Activated B cell treated with CpG ODN at 0.5 μM for 24 hours (primary cell): ENCODE measurements around the gene NONO. TPM values are rescaled to one million over a fixed set of nuclear protein-coding genes. Genes with fewer than 3 reads are reported as not detected.
A peak's percentile ranks its signal among the peaks of the same experiment; 100 is the strongest.

Source experiments
- ATAC-seq: fragments of 200-7000 bp; cut with Tn5 transposase; one replicate; pipeline ENCODE4 v1.10.0; 2021; ENCODE audit warnings: low read depth, mild to moderate bottlenecking, moderate library complexity
- CTCF ChIA-PET: fragments of 350-600 bp; sonication (Branson Sonifier 250); formaldehyde crosslinking; loops from one replicate; lab custom pipeline; 2021; ENCODE audit warnings: antibody characterized with exemption; lab: Charles Lee
- POLR2A ChIA-PET: fragments of 350-600 bp; sonication (Branson Sonifier 250); formaldehyde crosslinking; loops from one replicate; lab custom pipeline; 2021; ENCODE audit warnings: antibody characterized with exemption; lab: Charles Lee
- DNase-seq: peaks from one replicate; pipeline ENCODE4 v3.0.0; 2022
- H3K27ac Mint-ChIP-seq: one replicate; pipeline ENCODE4 v1.8.0; 2020; ENCODE audit warnings: mixed read lengths
- H3K27me3 Mint-ChIP-seq: one replicate; pipeline ENCODE4 v1.8.0; 2021; ENCODE audit warnings: mixed read lengths
- H3K36me3 Mint-ChIP-seq: one replicate; pipeline ENCODE4 v1.8.0; 2021; ENCODE audit warnings: low read depth, mixed read lengths
- H3K4me1 Mint-ChIP-seq: one replicate; pipeline ENCODE4 v1.8.0; 2021; ENCODE audit warnings: mixed read lengths
- H3K4me3 Mint-ChIP-seq: one replicate; pipeline ENCODE4 v1.8.0; 2020; ENCODE audit warnings: mild to moderate bottlenecking, mixed read lengths
- H3K9me3 Mint-ChIP-seq: one replicate; pipeline ENCODE4 v1.8.0; 2020; ENCODE audit warnings: mixed read lengths
- intact Hi-C: fragments of 100-400 bp; cut with micrococcal nuclease; formaldehyde crosslinking; loops from one replicate; pipeline ENCODE4 v1.15.1; 2024
- total RNA-seq: library from RNA; stranded (reverse); gene quantifications from 2 replicates; pipeline ENCODE4 v1.2.3, GENCODE V29; 2022
- TF ChIP-seq, protein P1 (sequence below): fragments of 200-600 bp; IDR thresholded peaks from one replicate; pipeline ENCODE4 v1.8.0; 2022; ENCODE audit warnings: antibody characterized with exemption, mild to moderate bottlenecking

NONO gene, protein sequence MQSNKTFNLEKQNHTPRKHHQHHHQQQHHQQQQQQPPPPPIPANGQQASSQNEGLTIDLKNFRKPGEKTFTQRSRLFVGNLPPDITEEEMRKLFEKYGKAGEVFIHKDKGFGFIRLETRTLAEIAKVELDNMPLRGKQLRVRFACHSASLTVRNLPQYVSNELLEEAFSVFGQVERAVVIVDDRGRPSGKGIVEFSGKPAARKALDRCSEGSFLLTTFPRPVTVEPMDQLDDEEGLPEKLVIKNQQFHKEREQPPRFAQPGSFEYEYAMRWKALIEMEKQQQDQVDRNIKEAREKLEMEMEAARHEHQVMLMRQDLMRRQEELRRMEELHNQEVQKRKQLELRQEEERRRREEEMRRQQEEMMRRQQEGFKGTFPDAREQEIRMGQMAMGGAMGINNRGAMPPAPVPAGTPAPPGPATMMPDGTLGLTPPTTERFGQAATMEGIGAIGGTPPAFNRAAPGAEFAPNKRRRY
- 398 and 462 TPM in 2 replicates for total RNA-seq

DNA sequence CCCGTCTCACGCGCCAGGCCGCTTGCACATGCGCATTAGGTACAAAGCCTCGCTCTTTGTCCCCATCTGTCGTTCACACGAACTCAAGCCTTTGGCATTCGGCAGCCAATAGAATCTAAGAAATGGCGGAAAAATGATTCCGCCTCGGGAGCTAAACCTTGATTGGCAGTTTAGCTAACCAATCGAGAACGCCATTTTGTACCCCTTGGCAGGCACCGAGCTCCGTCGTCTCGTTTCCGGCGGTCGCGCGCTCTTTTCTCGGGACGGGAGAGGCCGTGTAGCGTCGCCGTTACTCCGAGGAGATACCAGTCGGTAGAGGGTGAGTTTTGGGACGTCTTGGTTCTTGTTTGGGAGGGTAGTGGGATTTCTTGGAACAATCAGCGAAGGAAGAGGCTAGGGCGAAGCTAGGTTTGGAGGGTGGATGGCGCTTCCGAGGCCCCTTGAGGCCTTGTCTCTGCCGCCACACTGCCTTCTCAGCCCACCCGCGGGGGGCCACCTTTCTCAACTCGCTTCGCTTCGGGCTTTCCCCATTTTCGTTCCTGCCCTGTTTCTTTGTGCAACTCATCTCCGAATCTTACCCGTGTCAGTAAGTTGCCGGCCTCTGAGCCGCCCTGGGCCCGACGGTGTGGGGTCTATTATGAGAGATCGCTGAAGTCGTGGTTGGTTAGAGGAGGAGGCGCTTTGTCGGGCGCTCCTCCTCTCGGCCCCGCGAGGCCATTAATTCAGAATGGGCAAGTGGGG lies at the start of gene NONO:
NONO (plus strand) TSS at position 233 of the 741 bp plus-strand sequence. CDS start 7,003 bp downstream, outside the sequence.
- CTCF ChIA-PET: interaction anchor here (0.8 to 1.5 kb wide), 5 partner anchors 9 to 102 kb away, joined by 3 to 4 read pairs (median 4); partner anchors contain the start of gene ZMYM3
- no peaks in the 10 kb centered on the region for H3K27me3 Mint-ChIP-seq
- DNase-seq (peak; percentile 53), ATAC-seq (peak; percentile 87)
- intact Hi-C loops: loop anchor here (1.0 to 10.0 kb wide), 8 partner anchors 29 to 519 kb away; partner anchors contain the start of genes IL2RG, MED12, TAF1 and ZMYM3
- peak within 1 kb of the TSS; percentile 99 for H3K4me3 Mint-ChIP-seq
- H3K27ac Mint-ChIP-seq: peak within 1 kb of the TSS; percentile 99
- H3K4me1 Mint-ChIP-seq: peaks cover 18% of the 10 kb centered on the region
- POLR2A ChIA-PET: interaction anchor here (0.6 to 3.0 kb wide), 16 partner anchors 9 to 439 kb away, joined by 3 to 77 read pairs (median 7); partner anchors contain the start of genes IL2RG, MED12, OGT and SNX12
- H3K36me3 Mint-ChIP-seq: peaks cover 21% of the 10 kb centered on the region
- H3K9me3 Mint-ChIP-seq: no peaks in the 10 kb centered on the region
- TF ChIP-seq, protein P1, sequence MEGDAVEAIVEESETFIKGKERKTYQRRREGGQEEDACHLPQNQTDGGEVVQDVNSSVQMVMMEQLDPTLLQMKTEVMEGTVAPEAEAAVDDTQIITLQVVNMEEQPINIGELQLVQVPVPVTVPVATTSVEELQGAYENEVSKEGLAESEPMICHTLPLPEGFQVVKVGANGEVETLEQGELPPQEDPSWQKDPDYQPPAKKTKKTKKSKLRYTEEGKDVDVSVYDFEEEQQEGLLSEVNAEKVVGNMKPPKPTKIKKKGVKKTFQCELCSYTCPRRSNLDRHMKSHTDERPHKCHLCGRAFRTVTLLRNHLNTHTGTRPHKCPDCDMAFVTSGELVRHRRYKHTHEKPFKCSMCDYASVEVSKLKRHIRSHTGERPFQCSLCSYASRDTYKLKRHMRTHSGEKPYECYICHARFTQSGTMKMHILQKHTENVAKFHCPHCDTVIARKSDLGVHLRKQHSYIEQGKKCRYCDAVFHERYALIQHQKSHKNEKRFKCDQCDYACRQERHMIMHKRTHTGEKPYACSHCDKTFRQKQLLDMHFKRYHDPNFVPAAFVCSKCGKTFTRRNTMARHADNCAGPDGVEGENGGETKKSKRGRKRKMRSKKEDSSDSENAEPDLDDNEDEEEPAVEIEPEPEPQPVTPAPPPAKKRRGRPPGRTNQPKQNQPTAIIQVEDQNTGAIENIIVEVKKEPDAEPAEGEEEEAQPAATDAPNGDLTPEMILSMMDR: no peak

DNA sequence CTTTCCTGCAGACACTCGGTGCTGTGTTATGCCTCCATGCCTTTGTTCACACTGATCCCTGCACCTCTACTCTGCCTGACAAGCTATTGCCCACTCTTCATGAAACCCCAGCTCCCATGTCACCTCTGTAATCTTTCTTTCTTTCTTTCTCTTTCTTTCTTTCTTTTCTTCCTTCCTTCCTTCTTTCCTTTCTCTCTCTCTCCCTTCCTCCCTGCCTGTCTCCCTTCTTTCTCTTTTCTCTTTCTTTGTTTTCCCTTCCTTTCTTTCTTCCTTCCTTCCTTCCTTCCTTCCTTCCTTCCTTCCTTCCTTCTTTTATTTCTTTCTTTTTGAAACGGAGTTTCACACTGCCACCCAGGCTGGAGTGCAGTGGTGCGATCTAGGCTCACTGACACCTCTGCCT lies 48.0 kb upstream of the NONO start:
- ChIA-PET CTCF (no interaction called here), POLR2A (no interaction called here)
- Mint-ChIP-seq H3K36me3 (peaks cover 10% of the 10 kb centered on the region), H3K9me3 (no peaks in the 10 kb centered on the region), H3K4me1 (no peaks in the 10 kb centered on the region), H3K4me3 (no peak overlapping the region), H3K27me3 (no peaks in the 10 kb centered on the region), H3K27ac (no peak overlapping the region)
- intact Hi-C loops: no loop called here
- no peak for ATAC-seq
- no peak for DNase-seq
- TF ChIP-seq, protein P1: no peak

DNA sequence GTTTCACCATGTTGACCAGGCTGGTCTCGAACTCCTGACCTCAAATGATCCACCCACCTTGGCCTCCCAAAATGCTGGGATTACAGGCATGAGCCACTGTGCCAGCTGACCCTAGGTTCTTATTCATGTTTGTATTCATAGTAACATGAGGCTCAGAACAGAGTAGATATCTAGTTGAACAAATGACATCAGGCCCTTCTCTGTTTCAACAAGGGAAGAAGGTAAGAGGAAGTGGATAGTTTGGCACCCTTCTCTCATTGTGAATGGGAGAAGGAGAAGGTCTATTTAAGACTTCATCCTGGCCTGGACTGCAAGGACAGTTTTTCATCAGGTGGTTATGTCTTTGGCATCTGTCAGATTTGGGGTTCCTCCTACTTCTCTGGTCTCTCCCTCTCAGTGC lies 46.6 kb upstream of the NONO start:
- TF ChIP-seq, protein P1: no peak
- no peak overlapping the region for H3K27ac Mint-ChIP-seq
- CTCF ChIA-PET: no interaction called here
- intact Hi-C loops: no loop called here
- H3K4me1 Mint-ChIP-seq: no peaks in the 10 kb centered on the region
- no peak for ATAC-seq
- POLR2A ChIA-PET: no interaction called here
- no peaks in the 10 kb centered on the region for H3K27me3 Mint-ChIP-seq
- no peak for DNase-seq
- H3K4me3 Mint-ChIP-seq: no peak overlapping the region
- peaks cover 24% of the 10 kb centered on the region for H3K36me3 Mint-ChIP-seq
- no peaks in the 10 kb centered on the region for H3K9me3 Mint-ChIP-seq

DNA sequence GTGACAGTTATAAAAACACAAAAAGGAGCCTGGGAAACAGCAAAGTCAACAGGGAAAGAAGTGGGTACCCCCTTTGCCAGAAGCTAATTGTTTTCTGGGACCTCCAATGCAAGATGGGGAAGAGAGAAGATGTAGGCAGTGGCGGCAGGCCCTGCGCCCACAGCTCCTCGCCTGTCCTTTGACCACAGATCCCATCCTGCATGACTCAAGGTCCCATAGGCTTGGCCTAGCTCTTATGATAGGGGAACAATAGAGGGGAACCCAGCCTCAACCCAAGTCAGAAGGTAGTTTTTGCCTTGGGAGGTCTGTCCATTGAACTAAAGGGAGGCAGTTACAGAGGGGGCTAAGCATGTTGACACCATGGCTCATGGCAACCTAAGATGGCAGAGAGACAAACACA lies 43.7 kb upstream of the NONO start:
- ATAC-seq: no peak
- Mint-ChIP-seq H3K36me3 (peaks cover 53% of the 10 kb centered on the region), H3K9me3 (no peaks in the 10 kb centered on the region), H3K27ac (no peak overlapping the region), H3K4me1 (no peaks in the 10 kb centered on the region), H3K27me3 (no peaks in the 10 kb centered on the region), H3K4me3 (no peak overlapping the region)
- ChIA-PET CTCF (no interaction called here), POLR2A (interaction anchor here (0.6 kb wide), 1 partner anchor 177 kb away, joined by 12 read pairs; no protein-coding TSS in a partner anchor)
- TF ChIP-seq, protein P1: no peak
- DNase-seq: no peak
- intact Hi-C loops: no loop called here
